Endothelial cell of umbilical vein (primary cell): ENCODE data around the gene TPD52L2.

Experiments
- MAX ChIP-seq: IDR thresholded peaks from 2 replicates; pipeline ENCODE4 v1.6.1; 2011; ENCODE audit not compliant: insufficient read depth, insufficient read length
- POLR2A ChIP-seq: IDR thresholded peaks from 2 replicates; pipeline ENCODE4 v1.6.1; 2012; ENCODE audit warnings: low read depth, mild to moderate bottlenecking, control low read depth, low read length
- POLR2AphosphoS5 ChIP-seq: IDR thresholded peaks from 2 replicates; pipeline ENCODE4 v1.6.1; 2012; ENCODE audit warnings: low read depth, mild to moderate bottlenecking, control low read depth, low read length, moderate library complexity; ENCODE audit not compliant: insufficient read depth

DNA sequence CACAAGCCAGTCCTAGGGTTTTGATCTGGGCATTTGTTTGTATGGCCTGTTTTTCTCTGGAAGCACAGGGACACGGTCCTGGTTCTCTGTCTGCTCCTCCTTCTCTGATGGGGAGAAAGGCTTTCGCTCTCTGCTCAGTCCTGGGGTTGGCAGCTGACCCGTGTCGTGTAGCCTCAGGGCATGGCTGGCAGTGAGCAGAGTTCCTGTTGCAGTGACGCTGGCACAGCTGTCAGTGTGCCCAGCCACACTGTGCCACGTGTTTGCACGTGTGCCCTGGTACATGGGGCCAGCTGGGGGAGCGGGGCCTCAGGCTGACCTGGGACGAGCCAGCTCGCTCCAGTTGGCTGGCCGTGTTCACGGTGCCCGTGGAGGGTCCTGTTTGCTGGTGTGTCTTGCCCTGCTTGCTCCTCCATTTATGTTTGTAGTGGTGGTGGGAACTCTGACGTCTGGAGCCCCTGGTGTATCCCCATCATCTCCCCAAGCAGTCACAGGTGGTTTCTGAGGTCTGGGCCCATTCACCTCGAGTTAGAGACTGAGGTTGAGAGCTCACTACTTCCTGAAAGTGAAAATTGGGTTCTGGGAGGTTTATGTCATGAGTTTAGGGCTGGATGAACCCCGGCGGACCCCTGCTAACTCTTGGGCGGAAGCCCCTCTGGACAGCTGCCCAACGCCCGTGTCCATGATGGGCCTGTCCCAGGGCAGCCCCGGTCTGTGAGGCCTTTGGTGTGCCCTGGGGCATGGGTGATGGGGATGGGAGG, 19.6 kb downstream of the TPD52L2 start:
- TF ChIP-seq MAX, result no peak
- TF ChIP-seq POLR2A, result no peak
- TF ChIP-seq POLR2AphosphoS5, result no peak
